GM19463 (cell line): ENCODE results near the gene MMP7.

Source experiments
- ATAC-seq: cut with Tn5 transposase; IDR thresholded peaks from one replicate; pipeline ENCODE4 v1.9.1; 2021; ENCODE audit warnings: mild to moderate bottlenecking, moderate library complexity; ENCODE audit not compliant: unreplicated experiment

MMP7 gene

GRCh38 chr11:102497061-102497460 is 33.5 kb downstream of the MMP7 start:
- no peak for ATAC-seq

- ATAC-seq: peak; percentile 87
These were observed 35.1 kb downstream of the MMP7 start for GRCh38 chr11:102495161-102496042.

- ATAC-seq: no peak
These were observed 36.3 kb downstream of the MMP7 start for GRCh38 chr11:102494216-102494615.

- ATAC-seq: no peak
These were observed 37.0 kb downstream of the MMP7 start for GRCh38 chr11:102493524-102493923.

- ATAC-seq: no peak
These were observed 38.6 kb downstream of the MMP7 start for GRCh38 chr11:102491969-102492368.

- ATAC-seq: no peak
These were observed 41.1 kb downstream of the MMP7 start for GRCh38 chr11:102489186-102490145.

GRCh38 chr11:102488208-102488607 is 42.3 kb downstream of the MMP7 start:
- peak; percentile 79 for ATAC-seq

- ATAC-seq: no peak
These were observed 43.3 kb downstream of the MMP7 start for GRCh38 chr11:102487214-102487613.

- no peak for ATAC-seq
These were observed 44.0 kb downstream of the MMP7 start for GRCh38 chr11:102486584-102486983.

- no peak for ATAC-seq
These were observed 45.3 kb downstream of the MMP7 start for GRCh38 chr11:102485095-102485722.

GRCh38 chr11:102482433-102482832 is 48.1 kb downstream of the MMP7 start:
- ATAC-seq: no peak

GRCh38 chr11:102479733-102480132 is 50.8 kb downstream of the MMP7 start:
- no peak for ATAC-seq

GRCh38 chr11:102478673-102479299 is 51.8 kb downstream of the MMP7 start:
- ATAC-seq: no peak

GRCh38 chr11:102476812-102477211 is 53.7 kb downstream of the MMP7 start:
- peak; percentile 25 for ATAC-seq

- ATAC-seq: no peak
These were observed 54.5 kb downstream of the MMP7 start for GRCh38 chr11:102476069-102476468.

GRCh38 chr11:102473543-102473942 is 57.0 kb downstream of the MMP7 start:
- ATAC-seq: no peak

GRCh38 chr11:102472127-102472526 is 58.4 kb downstream of the MMP7 start:
- ATAC-seq: no peak

- no peak for ATAC-seq
These were observed 59.1 kb downstream of the MMP7 start for GRCh38 chr11:102471474-102471873.
